Activated B cell treated with CpG ODN at 0.5 μM for 24 hours (primary cell): Measurements from ENCODE around the gene SLC25A33. TPM values are rescaled to one million over a fixed set of nuclear protein-coding genes. Genes with fewer than 3 reads are reported as not detected.

ENCODE experiments used
- ATAC-seq: fragments of 200-7000 bp; cut with Tn5 transposase; one replicate; pipeline ENCODE4 v1.10.0; 2021; ENCODE audit warnings: low read depth, mild to moderate bottlenecking, moderate library complexity
- CTCF ChIA-PET: fragments of 350-600 bp; sonication (Branson Sonifier 250); formaldehyde crosslinking; loops from one replicate; lab custom pipeline; 2021; ENCODE audit warnings: antibody characterized with exemption; lab: Charles Lee
- POLR2A ChIA-PET: fragments of 350-600 bp; sonication (Branson Sonifier 250); formaldehyde crosslinking; loops from one replicate; lab custom pipeline; 2021; ENCODE audit warnings: antibody characterized with exemption; lab: Charles Lee
- DNase-seq: peaks from one replicate; pipeline ENCODE4 v3.0.0; 2022
- H3K27ac Mint-ChIP-seq: one replicate; pipeline ENCODE4 v1.8.0; 2020; ENCODE audit warnings: mixed read lengths
- H3K27me3 Mint-ChIP-seq: one replicate; pipeline ENCODE4 v1.8.0; 2021; ENCODE audit warnings: mixed read lengths
- H3K36me3 Mint-ChIP-seq: one replicate; pipeline ENCODE4 v1.8.0; 2021; ENCODE audit warnings: low read depth, mixed read lengths
- H3K4me1 Mint-ChIP-seq: one replicate; pipeline ENCODE4 v1.8.0; 2021; ENCODE audit warnings: mixed read lengths
- H3K4me3 Mint-ChIP-seq: one replicate; pipeline ENCODE4 v1.8.0; 2020; ENCODE audit warnings: mild to moderate bottlenecking, mixed read lengths
- H3K9me3 Mint-ChIP-seq: one replicate; pipeline ENCODE4 v1.8.0; 2020; ENCODE audit warnings: mixed read lengths
- intact Hi-C: fragments of 100-400 bp; cut with micrococcal nuclease; formaldehyde crosslinking; loops from one replicate; pipeline ENCODE4 v1.15.1; 2024
- total RNA-seq: library from RNA; stranded (reverse); gene quantifications from 2 replicates; pipeline ENCODE4 v1.2.3, GENCODE V29; 2022
- TF ChIP-seq, protein P1 (sequence below): fragments of 200-600 bp; IDR thresholded peaks from one replicate; pipeline ENCODE4 v1.8.0; 2022; ENCODE audit warnings: antibody characterized with exemption, mild to moderate bottlenecking

The SLC25A33 gene
- total RNA-seq, 1 donor from 2014 or later, result 7.5 TPM

DNA sequence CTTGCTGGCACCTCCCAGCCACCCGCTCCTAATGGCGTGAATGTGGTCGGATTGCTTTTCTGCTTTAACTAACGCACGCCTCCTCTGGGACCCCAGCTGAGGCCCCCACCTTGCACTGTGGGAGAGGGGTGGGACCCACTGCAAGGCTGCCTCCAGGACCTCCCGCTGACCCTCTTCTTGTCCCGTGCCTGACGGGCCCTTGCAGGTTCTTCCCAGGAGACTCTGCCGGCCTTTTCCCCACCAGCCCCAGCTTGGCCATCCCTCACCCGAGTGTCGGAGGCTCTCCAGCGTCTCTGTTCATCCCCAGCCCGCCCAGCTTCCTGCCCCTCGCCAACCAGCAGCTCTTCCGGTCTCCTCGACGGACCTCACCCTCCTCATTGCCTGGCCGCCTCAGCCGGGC lies 68.1 kb downstream of the SLC25A33 start:
- Mint-ChIP-seq H3K27me3 (no peaks in the 10 kb centered on the region), H3K4me1 (no peaks in the 10 kb centered on the region), H3K9me3 (no peaks in the 10 kb centered on the region), H3K4me3 (no peak overlapping the region), H3K36me3 (peaks cover 34% of the 10 kb centered on the region), H3K27ac (no peak overlapping the region)
- no peak for DNase-seq
- TF ChIP-seq, protein P1, sequence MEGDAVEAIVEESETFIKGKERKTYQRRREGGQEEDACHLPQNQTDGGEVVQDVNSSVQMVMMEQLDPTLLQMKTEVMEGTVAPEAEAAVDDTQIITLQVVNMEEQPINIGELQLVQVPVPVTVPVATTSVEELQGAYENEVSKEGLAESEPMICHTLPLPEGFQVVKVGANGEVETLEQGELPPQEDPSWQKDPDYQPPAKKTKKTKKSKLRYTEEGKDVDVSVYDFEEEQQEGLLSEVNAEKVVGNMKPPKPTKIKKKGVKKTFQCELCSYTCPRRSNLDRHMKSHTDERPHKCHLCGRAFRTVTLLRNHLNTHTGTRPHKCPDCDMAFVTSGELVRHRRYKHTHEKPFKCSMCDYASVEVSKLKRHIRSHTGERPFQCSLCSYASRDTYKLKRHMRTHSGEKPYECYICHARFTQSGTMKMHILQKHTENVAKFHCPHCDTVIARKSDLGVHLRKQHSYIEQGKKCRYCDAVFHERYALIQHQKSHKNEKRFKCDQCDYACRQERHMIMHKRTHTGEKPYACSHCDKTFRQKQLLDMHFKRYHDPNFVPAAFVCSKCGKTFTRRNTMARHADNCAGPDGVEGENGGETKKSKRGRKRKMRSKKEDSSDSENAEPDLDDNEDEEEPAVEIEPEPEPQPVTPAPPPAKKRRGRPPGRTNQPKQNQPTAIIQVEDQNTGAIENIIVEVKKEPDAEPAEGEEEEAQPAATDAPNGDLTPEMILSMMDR, result no peak
- ATAC-seq, result no peak
- ChIA-PET CTCF (no interaction called here), POLR2A (no interaction called here)
- intact Hi-C loops, result no loop called here

DNA sequence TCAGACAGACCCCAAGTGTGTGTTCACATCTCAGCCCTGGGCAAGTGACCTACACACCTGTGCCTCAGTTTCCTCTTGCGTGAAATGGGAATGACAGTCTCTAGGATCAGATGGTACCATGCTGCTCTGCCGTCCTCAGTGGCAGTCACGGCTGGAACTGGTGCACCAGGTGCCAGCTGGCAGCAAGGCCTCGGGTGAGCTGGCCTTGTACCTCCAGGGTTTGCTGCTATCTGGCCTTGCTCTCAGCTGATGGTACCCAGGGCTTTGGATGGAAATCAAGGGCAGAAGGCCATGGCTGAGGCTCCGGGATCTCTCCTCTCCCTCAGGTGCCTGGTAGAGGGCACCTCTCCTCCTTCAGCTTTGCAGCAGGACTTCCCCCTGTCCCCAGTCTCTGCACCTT lies 70.7 kb downstream of the SLC25A33 start:
- Mint-ChIP-seq H3K36me3 (peaks cover 29% of the 10 kb centered on the region), H3K4me1 (no peaks in the 10 kb centered on the region), H3K27me3 (no peaks in the 10 kb centered on the region), H3K4me3 (no peak overlapping the region), H3K9me3 (no peaks in the 10 kb centered on the region), H3K27ac (no peak overlapping the region)
- no peak for DNase-seq
- intact Hi-C loops, result no loop called here
- no peak for ATAC-seq
- TF ChIP-seq, protein P1, result no peak
- ChIA-PET POLR2A (no interaction called here), CTCF (interaction anchor here (1.2 kb wide), 1 partner anchor 264 kb away, joined by 4 read pairs; no protein-coding TSS in a partner anchor)

DNA sequence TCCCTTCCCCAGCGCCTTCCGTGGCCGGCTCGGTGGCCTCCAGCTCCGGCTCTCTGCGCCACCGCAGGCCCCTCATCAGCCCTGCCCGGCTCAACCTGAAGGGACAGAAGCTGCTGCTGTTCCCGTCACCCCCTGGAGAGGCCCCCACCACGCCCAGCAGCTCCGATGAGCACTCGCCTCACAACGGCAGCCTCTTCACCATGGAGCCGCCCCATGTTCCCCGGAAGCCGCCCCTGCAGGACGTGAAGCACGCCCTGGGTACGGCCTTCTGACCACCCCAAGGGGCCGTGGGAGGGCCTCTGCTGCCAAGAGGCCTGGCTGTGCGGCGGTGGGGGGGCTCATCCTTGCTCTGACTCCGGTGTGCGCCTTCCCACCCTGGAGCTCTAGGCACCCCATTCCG lies 71.3 kb downstream of the SLC25A33 start:
- TF ChIP-seq, protein P1, result no peak
- ChIA-PET POLR2A (no interaction called here), CTCF (no interaction called here)
- Mint-ChIP-seq H3K27me3 (no peaks in the 10 kb centered on the region), H3K4me3 (no peak overlapping the region), H3K4me1 (no peaks in the 10 kb centered on the region), H3K27ac (no peak overlapping the region), H3K36me3 (peaks cover 28% of the 10 kb centered on the region), H3K9me3 (no peaks in the 10 kb centered on the region)
- ATAC-seq (no peak), DNase-seq (no peak)
- intact Hi-C loops, result no loop called here

DNA sequence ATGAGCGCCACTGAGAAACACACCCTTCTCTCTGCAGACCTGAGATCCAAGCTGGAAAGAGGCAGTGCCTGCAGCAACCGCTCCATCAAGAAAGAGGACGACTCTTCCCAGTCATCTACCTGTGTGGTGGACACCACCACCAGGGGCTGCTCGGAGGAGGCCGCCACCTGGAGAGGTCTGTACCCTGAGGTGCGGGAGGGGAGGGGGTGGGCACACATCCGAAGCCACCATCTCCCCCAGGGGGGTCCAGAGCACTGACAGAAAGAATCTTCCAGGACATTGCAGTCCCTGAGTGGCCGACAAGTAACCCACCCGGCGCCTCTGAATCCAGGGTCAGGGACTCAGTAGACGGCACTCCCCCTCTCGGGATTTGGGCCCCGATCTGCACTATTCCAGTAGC lies 72.5 kb downstream of the SLC25A33 start:
- peaks cover 28% of the 10 kb centered on the region for H3K36me3 Mint-ChIP-seq
- DNase-seq (no peak), ATAC-seq (no peak)
- no peaks in the 10 kb centered on the region for H3K9me3 Mint-ChIP-seq
- ChIA-PET POLR2A (no interaction called here), CTCF (no interaction called here)
- no peaks in the 10 kb centered on the region for H3K27me3 Mint-ChIP-seq
- no peak overlapping the region for H3K27ac Mint-ChIP-seq
- intact Hi-C loops, result no loop called here
- H3K4me3 Mint-ChIP-seq, result no peak overlapping the region
- TF ChIP-seq, protein P1, result no peak
- H3K4me1 Mint-ChIP-seq, result peaks cover 4% of the 10 kb centered on the region

DNA sequence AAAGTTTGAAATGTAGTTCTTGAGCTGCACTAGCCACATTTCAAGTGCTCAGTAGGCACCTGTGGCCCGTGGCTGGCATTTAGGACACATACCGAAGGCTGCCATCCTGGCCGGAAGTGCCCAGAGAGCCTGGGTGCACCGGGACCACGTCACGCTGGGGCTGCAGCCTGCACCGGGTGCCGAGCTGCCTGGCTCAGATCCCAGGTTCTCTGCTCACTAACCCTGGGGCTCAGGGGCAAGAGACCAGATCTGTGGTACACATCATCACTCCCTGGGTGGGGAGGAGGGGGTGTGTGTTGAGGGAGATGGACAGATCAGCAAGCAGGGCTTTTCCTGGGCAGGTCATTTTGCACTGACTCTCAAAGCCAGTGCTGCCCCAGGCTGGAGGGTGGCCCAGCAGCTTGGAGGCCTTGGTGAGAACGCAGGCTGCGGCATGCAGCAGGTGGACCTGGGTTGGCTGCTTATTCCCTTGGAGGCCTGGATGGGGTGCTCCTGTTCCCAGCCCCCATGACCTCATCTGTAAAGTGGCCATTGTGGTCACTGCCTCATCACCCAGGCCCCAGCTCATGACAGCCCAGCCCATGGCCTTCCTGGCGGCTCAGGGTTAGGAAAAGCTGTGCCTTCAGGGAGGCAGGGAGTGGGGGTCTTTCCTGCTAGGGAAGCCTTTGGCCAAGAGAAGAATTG lies 73.0 kb downstream of the SLC25A33 start:
- Mint-ChIP-seq H3K4me1 (peaks cover 4% of the 10 kb centered on the region), H3K27me3 (no peaks in the 10 kb centered on the region), H3K27ac (no peak overlapping the region), H3K36me3 (peaks cover 28% of the 10 kb centered on the region), H3K4me3 (no peak overlapping the region), H3K9me3 (no peaks in the 10 kb centered on the region)
- no peak for ATAC-seq
- DNase-seq, result no peak
- CTCF ChIA-PET, result no interaction called here
- intact Hi-C loops, result no loop called here
- POLR2A ChIA-PET, result no interaction called here
- TF ChIP-seq, protein P1, result no peak
